Kidney (tissue), 14 donors: ENCODE measurements around the gene FCAMR. TPM values are rescaled to one million over a fixed set of nuclear protein-coding genes. Genes with fewer than 3 reads are reported as not detected.

Experiments
- DNase-seq, 5 donors: peaks; one replicate each; pipeline ENCODE4 v3.0.0-alpha.2; 2013 to 2020
- FAIRE-seq: peaks from 2 replicates; lab custom pipeline; 2012; peaks lifted over from hg19 to GRCh38; lab: Jason Lieb, UNC
- H3K27ac ChIP-seq, 2 donors: one replicate each; pipeline ENCODE4 v1.7.0; 2013; ENCODE audit warnings: low read depth in 2 of 2, low read length in 2 of 2, inconsistent platforms in 1 of 2
- H3K27me3 ChIP-seq: one replicate; pipeline ENCODE4 v1.7.1; 2013; ENCODE audit warnings: low read length, inconsistent platforms; ENCODE audit not compliant: control insufficient read depth, insufficient read depth
- H3K36me3 ChIP-seq, 3 donors: one replicate each; pipeline versions ENCODE4 v1.7.0 to v1.7.1; 2013; ENCODE audit warnings: low read length in 3 of 3, control low read depth in 1 of 3, inconsistent platforms in 1 of 3; ENCODE audit not compliant: insufficient read depth in 3 of 3, control insufficient read depth in 2 of 3
- H3K4me1 ChIP-seq, 3 donors: one replicate each; pipeline versions ENCODE4 v1.7.0 to v1.7.1; 2013; ENCODE audit warnings: low read length in 3 of 3, inconsistent platforms in 1 of 3, low read depth in 1 of 3; ENCODE audit not compliant: control insufficient read depth in 2 of 3, insufficient read depth in 2 of 3
- H3K4me3 ChIP-seq, 3 donors: one replicate each; pipeline versions ENCODE4 v1.7.0 to v1.8.1; 2013; ENCODE audit warnings: low read length in 3 of 3, control low read depth in 1 of 3, inconsistent platforms in 1 of 3
- H3K9ac ChIP-seq, 3 donors: one replicate each; pipeline versions ENCODE4 v1.7.0 to v1.7.1; 2013; ENCODE audit warnings: low read length in 3 of 3, control low read depth in 1 of 3, inconsistent platforms in 1 of 3
- H3K9me3 ChIP-seq, 3 donors: one replicate each; pipeline versions ENCODE4 v1.7.0 to v1.7.1; 2013; ENCODE audit warnings: low read length in 3 of 3, control low read depth in 1 of 3, inconsistent platforms in 1 of 3; ENCODE audit not compliant: control insufficient read depth in 2 of 3, insufficient read depth in 1 of 3
- intact Hi-C: fragments of 100-400 bp; cut with DNase I; formaldehyde crosslinking; loops from one replicate; pipeline ENCODE4 v1.11.1; 2022
- polyA plus RNA-seq: library from polyadenylated mRNA; stranded (reverse); fragments of 350-450 nt; fragmentation: Illumina TruSeq; extraction: RNeasy Lipid Tissue Mini Kit (QIAGEN cat#74804); gene quantifications from one replicate; pipeline ENCODE4 v1.2.3, GENCODE V29; 2014; ENCODE audit warnings: low read depth, low replicate concordance; ENCODE audit not compliant: insufficient read depth
- total RNA-seq: library from RNA; stranded (reverse); fragmentation: NEBNext Ultra II Directional; extraction: Animal tissue kit (Norgen Biotek cat#: 25700); gene quantifications from one replicate; pipeline ENCODE4 v1.2.1, GENCODE V29; 2021
- TF ChIP-seq, protein P1 (sequence below): IDR thresholded peaks from 3 replicates; pipeline ENCODE4 v1.5.1; 2012; ENCODE audit warnings: mild to moderate bottlenecking, moderate library complexity, borderline replicate concordance; ENCODE audit not compliant: insufficient read depth; ENCODE audit errors: extremely low read depth
- donor health status: control.
- donor health status: control.
- donor health status: control.
- donor health status: control.
- donor health status: control.
- donor health status: DM: yes; HTN: yes; CAD: no.
- donor health status: Normal renal cell carcinoma (clear cell type).

Gene FCAMR
- total and polyA plus RNA-seq, 2 donors from 2014 or later = 1.8 to 34.6 TPM

DNA sequence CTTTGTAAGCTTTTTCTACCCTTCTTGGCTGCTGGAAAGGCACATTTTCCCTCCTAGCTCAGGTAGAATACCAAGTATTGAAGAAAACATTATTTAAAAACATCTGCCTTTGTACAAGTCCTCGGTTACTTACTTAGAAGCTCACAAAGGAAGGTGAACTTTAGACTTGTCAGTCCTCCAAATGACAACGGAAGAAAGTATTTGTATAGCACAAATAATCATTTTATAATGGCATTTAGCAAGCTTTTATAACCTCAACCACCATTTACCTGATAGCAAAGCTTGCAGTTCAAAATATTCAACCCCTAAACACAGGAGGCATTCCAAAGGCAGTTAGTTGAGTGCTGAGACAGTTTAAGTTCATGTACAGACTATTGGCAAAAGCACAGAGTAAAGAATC is 2.5 kb upstream of the FCAMR start:
- Histone ChIP-seq H3K4me1 (peaks cover 0 to 18% (median 9%) of the 10 kb centered on the region in 3 donors), H3K9me3 (no peaks in the 10 kb centered on the region), H3K9ac (no peak overlapping the region), H3K27me3 (no peaks in the 10 kb centered on the region), H3K4me3 (no peak overlapping the region), H3K27ac (no peak overlapping the region), H3K36me3 (no peaks in the 10 kb centered on the region)
- TF ChIP-seq, protein P1, sequence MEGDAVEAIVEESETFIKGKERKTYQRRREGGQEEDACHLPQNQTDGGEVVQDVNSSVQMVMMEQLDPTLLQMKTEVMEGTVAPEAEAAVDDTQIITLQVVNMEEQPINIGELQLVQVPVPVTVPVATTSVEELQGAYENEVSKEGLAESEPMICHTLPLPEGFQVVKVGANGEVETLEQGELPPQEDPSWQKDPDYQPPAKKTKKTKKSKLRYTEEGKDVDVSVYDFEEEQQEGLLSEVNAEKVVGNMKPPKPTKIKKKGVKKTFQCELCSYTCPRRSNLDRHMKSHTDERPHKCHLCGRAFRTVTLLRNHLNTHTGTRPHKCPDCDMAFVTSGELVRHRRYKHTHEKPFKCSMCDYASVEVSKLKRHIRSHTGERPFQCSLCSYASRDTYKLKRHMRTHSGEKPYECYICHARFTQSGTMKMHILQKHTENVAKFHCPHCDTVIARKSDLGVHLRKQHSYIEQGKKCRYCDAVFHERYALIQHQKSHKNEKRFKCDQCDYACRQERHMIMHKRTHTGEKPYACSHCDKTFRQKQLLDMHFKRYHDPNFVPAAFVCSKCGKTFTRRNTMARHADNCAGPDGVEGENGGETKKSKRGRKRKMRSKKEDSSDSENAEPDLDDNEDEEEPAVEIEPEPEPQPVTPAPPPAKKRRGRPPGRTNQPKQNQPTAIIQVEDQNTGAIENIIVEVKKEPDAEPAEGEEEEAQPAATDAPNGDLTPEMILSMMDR = no peak
- DNase-seq (no peak), FAIRE-seq (no peak)
- intact Hi-C loops = no loop called here

DNA sequence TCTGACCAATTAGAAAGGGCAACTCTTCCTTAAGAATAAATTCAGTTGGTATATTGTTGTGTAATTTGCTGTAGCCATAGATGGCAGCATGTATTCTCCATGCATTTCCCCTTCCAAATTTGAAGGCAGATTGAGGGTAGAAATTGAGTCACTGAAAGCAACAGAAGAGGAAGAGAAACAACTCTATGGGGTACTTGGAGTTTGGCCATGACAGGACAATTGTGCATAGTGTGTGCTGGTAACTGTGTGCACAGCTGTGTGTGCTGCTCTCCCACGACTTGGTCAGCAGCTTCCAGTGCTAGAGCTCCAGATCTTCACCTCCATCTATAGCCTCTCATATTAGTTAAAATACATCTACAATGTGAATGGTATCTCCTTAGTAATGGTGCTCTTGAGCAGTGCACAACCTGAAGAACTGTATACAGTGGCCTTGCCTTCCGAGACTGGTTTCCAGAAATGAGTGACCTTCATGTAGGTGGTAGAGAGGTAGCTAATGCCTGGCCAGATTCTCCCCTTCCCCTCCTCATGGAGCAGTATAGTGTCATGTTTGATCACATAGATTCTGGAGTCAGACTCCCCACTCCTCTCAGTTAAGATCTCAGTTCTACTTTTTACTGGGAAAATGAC is 882 bp upstream of the FCAMR start:
- TF ChIP-seq, protein P1 = no peak
- Histone ChIP-seq H3K4me1 (peaks cover 0 to 27% (median 16%) of the 10 kb centered on the region in 3 donors), H3K4me3 (no peak overlapping the region), H3K27ac (no peak overlapping the region), H3K36me3 (no peaks in the 10 kb centered on the region), H3K9ac (no peak overlapping the region), H3K9me3 (no peaks in the 10 kb centered on the region), H3K27me3 (no peaks in the 10 kb centered on the region)
- no peak for DNase-seq
- intact Hi-C loops = no loop called here
- no peak for FAIRE-seq

DNA sequence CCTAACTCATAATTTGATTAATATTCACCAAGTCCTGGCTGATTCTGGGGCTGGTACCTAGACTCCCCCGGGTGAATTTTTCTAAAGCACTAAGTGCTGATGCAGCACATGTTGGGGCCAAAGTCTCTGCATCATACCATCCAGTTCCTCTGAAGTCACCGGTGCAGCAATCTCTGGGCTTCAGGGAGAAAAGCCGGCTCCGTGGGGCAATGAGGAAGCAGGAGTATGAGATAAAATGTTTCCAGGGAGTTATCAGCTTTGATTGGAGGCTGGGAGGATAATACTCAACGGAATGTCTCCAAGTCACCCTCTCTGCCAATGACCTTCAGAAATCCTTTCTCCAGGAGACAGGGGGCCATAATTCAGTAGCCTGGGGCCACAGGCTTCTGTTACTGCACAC is 1.2 kb downstream of the FCAMR start:
- intact Hi-C loops = no loop called here
- Histone ChIP-seq H3K27ac (peak overlapping the region; percentile 35 to 75), H3K4me3 (peak overlapping the region in 1 of 3 donors; percentile 56), H3K36me3 (no peaks in the 10 kb centered on the region), H3K9ac (peak overlapping the region in 1 of 3 donors; percentile 56), H3K4me1 (peaks cover 0 to 27% (median 16%) of the 10 kb centered on the region in 3 donors), H3K9me3 (no peaks in the 10 kb centered on the region), H3K27me3 (no peaks in the 10 kb centered on the region)
- DNase-seq (peak in 2 of 5 donors; percentile 19 to 54), FAIRE-seq (no peak)
- TF ChIP-seq, protein P1 = no peak
